Left hindlimb (tissue), 1 donor: ENCODE results near the gene SRXN1.
A peak's percentile ranks its signal among the peaks of the same experiment; 100 is the strongest.

Source experiments
- DNase-seq: peaks from one replicate; pipeline ENCODE4 v3.0.0-alpha.2; 2018

SRXN1 gene

GRCh38 chr20:675033-675452 lies 22.0 kb upstream of the SRXN1 start:
- no peak for DNase-seq

- no peak for DNase-seq
These were observed 20.6 kb upstream of the SRXN1 start for GRCh38 chr20:673603-674001.

DNA sequence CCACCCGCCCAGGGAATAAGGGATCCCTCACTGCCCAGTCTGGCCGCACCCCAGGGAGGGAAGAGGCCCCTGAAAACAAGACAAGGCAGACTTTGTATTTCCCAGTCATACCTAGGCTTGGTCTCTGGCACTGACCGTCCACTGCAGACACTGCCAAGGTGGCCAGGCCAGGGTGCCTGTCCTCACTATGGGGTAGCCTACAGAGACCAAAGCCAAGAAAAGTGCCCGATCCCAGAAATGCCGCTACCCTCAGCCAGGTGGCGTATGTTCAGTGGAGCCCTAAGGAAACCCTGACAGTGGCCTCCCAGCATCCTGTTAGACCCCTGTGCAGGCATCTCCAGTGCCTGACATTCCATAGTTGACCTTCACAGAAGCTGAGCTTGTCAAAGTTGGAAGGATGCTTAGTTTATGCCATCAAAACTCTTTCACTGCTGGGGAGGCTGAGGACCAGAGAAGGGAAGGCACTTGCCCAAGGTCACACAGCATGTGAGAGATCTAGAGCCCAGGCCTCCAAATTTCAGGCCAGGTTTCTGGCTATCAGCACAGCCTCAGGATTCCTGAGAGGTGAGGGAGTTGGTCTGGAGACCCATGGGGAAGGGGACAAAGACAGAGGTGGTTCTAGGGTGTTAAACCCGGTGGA lies 20.1 kb upstream of the SRXN1 start:
- no peak for DNase-seq

DNA sequence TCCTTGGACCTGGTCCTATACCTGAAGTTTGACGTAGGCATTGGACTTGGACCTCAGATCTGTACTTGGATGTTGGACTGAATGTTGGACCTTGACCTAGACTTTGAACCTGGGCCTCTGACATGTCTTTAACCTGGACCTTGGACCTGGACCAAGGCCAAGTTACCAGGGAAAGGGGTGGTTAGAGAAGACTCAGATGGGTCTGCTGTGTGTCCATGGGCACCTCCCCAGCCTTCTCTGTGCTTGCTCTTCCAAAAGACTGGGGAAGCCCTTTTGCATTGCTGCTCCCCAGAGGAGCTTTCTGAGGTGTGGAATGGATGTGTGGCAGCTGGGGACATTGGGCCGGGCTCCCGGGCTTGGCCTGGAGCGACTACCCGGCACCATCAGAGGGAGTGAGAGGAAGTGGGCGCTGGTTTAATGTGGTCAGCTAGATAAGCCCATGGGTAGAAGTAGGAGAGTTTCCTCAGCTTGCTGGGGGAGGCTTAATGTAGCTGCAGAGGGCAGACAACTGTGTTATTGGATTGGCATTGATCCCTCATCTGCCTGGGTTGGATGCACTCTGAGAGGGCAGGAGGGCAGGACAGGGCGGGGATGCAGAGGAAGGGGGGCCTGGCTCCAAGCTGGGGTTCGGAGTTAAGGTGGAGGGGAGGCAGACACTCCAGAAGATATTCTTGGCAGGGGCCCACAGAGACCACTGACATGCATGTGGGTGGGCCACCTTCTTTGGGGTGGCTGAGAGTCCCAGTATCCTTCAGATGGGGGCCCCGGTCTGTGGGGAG lies 18.4 kb upstream of the SRXN1 start:
- no peak for DNase-seq

DNA sequence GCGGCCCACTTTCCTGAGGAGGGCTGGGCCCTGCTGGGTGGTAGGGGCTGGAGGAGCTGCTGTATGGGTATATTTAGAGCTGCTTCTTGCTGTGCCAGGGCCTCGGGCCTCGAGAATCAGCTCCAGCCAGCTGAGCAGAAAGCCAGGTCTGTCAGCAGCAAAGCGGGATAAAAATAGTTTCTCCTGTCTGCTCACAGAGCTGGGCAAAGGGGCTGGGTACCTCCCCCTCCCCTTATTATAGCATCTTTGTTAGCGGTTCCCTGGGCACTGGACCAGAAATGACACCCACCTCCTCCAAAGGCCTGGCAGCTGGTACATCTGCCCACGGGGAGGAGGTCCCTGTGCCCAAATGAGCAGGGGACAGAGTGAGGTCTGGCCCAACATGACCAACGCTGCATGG lies 16.6 kb upstream of the SRXN1 start:
- no peak for DNase-seq

GRCh38 chr20:668638-669037 lies 15.6 kb upstream of the SRXN1 start:
- DNase-seq: no peak

- no peak for DNase-seq
These were observed 15.1 kb upstream of the SRXN1 start for GRCh38 chr20:668050-668449.

GRCh38 chr20:667351-668034 lies 14.5 kb upstream of the SRXN1 start:
- DNase-seq: no peak

GRCh38 chr20:666877-667276 lies 13.9 kb upstream of the SRXN1 start:
- DNase-seq: no peak

- DNase-seq: no peak
These were observed 12.3 kb upstream of the SRXN1 start for GRCh38 chr20:665276-665675.

GRCh38 chr20:664576-664975 lies 11.6 kb upstream of the SRXN1 start:
- DNase-seq: no peak

GRCh38 chr20:664151-664550 lies 11.2 kb upstream of the SRXN1 start:
- no peak for DNase-seq

DNA sequence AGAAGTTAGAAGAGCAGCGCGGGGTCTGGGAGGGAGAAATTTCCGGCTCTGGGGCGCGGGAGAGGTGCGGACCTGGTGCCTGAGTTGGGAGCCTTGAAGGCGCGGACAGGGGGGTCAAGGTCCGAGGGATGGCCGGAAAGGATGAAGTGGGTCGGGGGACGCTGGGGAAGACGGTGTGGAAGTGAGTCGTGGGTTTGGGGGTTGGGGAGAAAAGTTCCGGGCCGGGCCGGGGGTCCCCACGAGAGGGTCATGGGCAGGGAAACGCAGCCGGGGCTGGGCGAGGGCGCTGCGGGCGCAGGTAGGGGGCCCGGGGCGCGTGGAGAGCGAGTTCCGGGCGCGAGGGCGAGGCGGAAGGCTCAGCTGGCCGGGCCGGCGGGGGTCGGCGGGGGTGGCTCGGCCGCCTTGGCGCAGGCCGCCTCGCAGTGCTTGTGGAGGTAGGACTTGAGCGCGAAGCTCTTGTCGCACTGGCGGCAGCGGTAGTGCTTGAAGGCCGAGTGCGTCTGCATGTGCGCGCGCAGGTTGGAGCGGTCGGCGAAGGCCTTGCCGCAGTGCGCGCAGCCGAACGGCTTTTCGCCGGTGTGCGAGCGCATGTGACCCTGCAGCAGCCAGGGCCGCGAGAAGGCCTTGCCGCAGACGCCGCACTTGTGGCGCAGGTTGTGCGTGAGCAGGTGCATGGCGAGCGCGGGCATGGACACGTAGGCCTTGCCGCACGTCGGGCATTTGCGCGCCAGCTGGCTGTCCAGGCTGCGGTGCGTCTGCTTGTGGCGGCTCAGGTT lies 10.5 kb upstream of the SRXN1 start:
- no peak for DNase-seq

GRCh38 chr20:662277-663192 lies 9.5 kb upstream of the SRXN1 start:
- no peak for DNase-seq

GRCh38 chr20:661474-662270 lies 8.7 kb upstream of the SRXN1 start:
- peak; percentile 16 for DNase-seq

DNA sequence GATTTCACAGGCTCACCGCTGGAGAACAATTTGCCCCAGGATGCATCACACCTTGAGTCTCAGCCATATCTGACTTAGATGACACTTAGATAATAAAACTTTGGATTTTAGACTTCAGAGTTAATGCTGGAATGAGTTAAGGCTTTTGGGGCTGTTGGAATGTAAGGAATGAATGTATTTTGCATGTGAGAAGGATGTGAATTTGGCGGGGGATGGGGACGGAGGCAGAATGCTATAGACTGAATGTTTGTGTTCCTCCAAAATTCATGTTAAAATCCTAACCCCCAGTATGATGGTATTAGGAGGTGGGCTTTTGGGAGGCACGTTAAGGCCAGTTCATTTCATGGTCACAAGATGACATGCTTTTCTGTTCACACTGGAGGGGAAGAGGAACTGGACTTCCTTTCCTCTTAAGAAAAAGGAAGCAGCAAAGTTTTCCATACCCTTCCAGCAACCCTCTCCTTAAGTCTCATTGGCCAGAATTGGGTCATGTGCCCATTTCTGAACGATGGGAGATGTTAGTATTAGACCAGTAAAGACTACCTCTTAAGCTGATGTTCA lies 5.8 kb upstream of the SRXN1 start:
- DNase-seq: no peak

- DNase-seq: no peak
These were observed 5.2 kb upstream of the SRXN1 start for GRCh38 chr20:658202-658601.

GRCh38 chr20:655726-656624 lies 3.0 kb upstream of the SRXN1 start:
- peak; percentile 2 for DNase-seq

DNA sequence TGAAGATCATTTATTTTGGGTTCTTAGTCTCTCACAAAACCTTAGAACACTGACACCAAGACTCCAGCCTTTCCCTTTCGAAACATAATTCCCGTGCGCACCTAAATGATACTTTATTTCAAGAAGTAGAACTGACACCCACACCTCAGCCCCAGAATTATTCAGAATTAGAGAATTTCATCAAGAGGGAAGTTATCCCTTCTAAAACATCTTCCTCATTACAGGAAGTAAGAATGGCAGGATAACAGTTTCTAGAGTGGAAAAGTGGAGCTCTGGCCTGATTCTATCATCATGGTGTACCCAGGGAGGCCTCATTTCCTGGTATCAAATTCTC lies 1.4 kb upstream of the SRXN1 start:
- no peak for DNase-seq
